Left renal pelvis (tissue), 4 donors: ENCODE results near the gene SOD3. TPM values are rescaled to one million over a fixed set of nuclear protein-coding genes. Genes with fewer than 3 reads are reported as not detected.

Experiments
- DNase-seq, 4 donors: peaks; one replicate each; pipeline ENCODE4 v3.0.0-alpha.2; 2013; ENCODE audit warnings: low read depth in 4 of 4, low spot score in 3 of 4
- polyA plus RNA-seq, 4 donors: library from polyadenylated mRNA; unstranded; fragments of 120-200 nt; gene quantifications; one replicate each; pipeline ENCODE4 v1.2.1, GENCODE V29; 2013; ENCODE audit not compliant: insufficient read length in 4 of 4

Gene SOD3
- polyA plus RNA-seq, 4 donors = 8.2 to 33.7 (median 12.9) TPM

DNA sequence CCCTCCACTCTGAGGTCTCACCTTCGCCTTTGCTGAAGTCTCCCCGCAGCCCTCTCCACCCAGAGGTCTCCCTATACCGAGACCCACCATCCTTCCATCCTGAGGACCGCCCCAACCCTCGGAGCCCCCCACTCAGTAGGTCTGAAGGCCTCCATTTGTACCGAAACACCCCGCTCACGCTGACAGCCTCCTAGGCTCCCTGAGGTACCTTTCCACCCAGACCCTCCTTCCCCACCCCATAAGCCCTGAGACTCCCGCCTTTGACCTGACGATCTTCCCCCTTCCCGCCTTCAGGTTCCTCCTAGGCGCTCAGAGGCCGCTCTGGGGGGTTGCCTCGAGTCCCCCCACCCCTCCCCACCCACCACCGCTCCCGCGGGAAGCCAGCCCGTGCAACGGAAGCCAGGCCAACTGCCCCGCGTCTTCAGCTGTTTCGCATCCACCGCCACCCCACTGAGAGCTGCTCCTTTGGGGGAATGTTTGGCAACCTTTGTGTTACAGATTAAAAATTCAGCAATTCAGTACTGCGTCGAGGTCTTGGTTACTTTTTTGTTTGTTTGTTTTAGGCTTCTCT lies 5.0 kb downstream of the SOD3 start:
- no peak for DNase-seq

DNA sequence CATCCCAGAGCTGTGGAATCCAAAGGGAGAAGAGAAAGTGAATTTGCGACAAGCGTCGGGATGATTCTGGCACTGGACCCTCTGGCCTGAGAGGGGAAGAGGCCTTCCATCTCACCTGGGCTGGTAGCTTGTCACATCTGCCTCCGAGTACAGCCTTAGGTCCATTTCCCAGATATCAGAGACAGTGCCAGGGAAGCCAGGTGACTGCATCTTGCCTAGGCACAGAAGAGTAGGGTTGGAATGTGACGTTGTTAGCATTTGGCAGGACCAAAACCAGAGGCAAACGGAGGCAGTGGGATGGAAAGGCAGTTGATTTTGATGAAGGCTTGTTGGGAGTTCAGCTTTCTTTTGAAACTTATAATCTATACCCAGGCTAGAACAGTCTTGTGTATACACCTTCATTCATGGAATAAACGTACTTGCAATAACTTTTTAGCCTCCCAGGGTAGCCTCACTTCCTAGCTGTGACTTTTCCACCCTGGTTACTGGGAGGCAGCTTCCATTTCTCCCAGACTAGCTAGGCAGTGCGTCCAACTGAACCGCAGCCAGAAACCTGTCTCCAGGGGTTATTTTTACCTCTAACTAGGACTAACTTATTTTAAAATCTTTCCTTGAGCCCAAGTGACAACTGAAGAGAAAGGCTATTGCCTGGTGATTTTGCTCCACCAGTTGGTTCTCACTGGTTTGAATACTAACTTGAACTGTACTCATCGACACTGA lies 5.9 kb downstream of the SOD3 start:
- no peak for DNase-seq

DNA sequence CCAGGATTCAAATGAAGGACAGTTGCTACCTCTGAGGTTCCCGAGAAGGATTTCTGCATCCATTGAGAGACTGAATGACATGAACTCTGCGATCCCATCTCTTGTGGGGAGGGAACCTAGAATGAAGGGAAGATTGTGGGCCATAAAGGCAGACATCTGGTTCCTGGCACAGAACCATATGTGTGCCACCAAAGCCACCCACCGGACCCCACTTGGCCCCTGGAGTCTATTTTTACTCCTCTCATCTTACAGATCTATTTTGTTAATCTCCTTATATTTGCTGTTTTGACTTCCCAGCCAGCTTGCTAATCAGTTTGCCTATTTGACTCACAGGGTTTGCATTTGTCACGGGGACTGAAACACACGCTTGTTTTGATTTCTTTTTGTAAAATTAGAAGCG lies 7.3 kb downstream of the SOD3 start:
- DNase-seq = no peak

DNA sequence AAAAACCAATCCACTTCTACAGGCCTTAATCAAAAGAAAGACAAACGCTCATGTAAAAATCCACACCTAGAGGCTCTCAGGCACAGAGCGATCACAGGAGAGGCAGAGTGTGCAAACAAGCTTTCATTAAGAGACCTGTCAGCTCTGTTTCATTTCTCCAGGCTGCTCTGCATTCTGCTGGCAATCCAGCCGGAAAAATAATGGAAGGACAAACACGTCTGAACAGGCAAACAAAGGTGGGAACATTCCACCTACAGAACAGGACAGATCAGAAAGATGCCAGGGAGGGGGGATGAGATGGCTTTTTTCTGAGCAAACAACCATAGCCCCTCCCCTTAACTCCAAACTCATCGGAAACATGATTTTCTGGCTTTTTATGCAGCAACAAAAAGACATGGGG lies 9.7 kb downstream of the SOD3 start:
- DNase-seq = no peak

DNA sequence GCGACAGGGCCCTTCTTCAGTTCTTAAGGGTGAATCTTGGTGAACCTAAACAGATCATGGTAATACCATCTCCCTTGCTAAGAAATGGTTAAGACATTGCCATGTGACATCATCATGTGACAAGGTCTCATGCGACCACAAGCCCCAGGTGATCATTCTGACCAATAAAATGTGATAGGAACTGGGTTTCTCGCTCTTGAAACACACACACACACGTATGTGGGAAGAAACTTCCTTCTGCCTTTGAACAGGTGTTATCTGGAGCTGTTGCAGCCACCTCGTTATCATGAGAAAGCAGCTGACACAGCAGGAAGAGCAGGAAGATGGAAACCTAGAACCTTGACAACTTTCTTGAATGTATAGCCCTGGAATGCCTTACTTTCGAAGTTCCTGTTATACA lies 10.2 kb downstream of the SOD3 start:
- DNase-seq = no peak

DNA sequence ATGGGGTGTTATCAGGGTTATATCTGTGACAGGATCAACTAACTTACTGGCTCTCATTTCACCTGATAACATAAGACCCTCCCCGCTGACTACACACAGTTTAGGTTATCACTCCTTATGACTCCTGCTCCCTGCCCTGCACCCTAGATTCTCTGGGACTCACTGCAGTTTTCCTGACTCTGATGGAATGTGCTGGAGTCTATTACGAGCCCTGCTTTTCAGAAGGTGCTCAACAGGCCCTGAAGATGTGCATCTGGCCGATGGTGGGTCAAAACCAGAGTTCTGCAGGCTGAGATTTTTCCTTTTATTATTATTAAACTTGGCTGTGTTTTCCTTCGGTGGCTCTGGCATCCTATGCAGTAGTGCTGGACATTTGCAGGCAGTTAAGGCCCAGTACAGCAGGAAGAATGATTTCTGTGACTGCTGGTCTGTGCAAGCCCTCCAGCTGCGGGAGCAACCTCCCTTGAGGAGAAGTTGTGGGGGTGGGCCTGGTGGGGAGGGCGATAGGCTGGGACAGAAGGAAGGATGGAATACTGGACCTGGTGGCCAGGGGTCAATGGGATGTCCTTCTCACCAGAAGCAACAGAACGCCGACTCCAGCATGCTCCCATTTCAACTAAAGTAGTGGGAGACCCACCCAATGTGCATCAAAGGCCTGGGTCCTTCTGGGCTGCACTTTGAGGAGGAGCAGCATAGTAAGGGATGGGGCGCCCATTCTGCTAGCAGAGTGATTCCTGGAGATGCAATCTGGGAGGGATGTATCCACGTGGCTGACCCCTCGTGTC lies 11.0 kb downstream of the SOD3 start:
- no peak for DNase-seq

DNA sequence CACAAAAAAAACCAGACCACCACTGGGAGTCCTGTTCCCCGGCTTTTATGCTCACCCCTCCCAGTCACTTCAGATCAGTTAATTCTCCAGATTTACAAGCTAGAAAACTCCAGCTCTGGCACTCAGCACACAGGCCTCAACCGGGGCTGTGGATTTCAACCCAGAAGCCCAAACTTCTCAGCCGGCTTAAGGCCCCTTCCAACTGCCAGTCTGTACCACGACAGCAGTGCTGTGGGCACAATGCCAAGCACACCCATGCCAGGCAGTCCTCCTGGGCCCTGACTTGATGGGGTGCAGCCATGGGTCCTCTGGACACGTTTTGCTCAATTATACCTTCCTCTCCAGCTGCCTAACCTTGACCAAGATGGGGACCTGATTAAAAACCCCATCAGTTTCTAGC lies 12.2 kb downstream of the SOD3 start:
- DNase-seq = no peak

DNA sequence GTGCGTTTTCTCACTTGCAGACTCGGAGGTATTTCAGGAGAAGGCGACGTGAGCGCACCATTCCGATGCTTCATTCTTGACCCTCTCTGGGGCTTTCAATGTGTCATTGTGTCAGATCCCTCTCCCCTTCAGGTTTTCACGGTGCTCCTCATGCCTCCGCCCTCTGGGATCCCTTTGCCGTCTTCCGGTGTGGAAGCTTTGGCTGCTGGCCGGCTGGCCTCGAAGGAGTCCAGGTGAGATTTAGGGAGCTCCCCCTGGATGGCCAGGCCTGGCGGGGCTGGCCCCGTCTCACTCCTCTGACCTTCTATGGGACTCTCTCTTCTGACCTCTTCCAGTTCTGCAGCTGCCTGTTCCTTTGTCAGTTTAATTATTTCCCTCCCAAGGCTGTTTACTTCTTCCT lies 12.9 kb downstream of the SOD3 start:
- no peak for DNase-seq

DNA sequence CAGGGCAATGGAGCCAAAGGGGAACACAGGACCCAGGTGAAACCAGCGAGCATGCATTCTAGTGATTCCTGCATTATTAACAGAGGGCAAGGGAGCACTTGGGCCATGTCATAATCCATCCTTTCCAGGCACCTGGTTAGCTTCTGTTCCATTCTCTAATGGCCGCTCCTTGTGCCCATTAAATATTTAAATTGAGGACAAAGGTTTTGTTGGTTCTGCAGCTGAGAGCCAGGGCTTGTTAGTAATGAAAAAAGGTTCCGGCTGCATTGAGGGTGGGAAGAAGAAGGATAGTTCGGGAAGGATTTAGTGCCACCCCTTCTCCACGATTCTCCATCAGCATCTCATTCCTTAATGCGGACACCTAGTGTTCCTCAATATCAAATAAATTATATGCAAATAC lies 13.6 kb downstream of the SOD3 start:
- DNase-seq = no peak

DNA sequence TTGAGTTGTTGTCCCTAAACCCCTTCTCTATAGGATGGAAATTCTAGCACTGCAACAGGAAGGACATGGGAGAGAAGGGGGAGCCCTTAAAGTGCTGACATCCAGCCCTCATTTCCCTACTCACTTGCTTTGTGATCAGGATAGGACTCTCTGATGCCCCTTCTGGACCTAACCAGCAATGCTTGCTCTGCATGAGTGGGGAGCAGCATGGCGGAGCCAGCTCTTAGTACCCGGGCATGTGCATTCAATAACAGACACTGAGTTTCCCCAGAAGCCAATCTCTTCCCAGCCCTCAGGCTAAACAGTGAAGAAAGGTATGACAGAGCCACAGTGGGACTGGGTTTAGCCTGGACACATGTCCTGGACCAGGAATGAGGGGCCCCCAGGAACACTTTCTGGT lies 14.0 kb downstream of the SOD3 start:
- no peak for DNase-seq

DNA sequence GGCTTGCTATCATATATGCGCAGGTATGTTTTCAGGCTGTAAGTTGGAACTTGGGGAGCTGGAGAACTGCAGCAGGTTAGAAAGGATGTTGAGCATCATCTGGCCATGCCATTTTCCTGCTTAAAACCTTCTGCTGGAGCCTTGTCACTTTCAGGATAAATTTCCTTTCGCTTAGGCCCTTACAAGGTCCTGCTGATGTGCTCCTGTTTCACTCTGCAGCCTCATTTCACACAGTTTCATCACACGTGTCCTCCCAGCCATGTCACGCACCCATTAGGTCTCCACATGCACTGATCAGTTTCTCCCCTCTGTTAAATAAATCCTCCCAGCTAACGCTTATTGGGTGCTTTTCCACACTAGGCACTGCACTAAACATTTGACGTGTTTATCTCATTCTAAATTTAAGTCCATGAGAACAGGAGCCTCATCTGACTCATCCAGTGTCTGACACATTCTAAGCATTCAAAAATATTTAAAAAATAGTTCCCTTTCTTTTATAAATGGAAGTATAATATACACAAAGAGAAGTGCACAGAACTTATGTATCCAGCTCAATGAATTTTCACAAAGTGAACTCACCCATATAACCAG lies 14.5 kb downstream of the SOD3 start:
- DNase-seq = no peak

DNA sequence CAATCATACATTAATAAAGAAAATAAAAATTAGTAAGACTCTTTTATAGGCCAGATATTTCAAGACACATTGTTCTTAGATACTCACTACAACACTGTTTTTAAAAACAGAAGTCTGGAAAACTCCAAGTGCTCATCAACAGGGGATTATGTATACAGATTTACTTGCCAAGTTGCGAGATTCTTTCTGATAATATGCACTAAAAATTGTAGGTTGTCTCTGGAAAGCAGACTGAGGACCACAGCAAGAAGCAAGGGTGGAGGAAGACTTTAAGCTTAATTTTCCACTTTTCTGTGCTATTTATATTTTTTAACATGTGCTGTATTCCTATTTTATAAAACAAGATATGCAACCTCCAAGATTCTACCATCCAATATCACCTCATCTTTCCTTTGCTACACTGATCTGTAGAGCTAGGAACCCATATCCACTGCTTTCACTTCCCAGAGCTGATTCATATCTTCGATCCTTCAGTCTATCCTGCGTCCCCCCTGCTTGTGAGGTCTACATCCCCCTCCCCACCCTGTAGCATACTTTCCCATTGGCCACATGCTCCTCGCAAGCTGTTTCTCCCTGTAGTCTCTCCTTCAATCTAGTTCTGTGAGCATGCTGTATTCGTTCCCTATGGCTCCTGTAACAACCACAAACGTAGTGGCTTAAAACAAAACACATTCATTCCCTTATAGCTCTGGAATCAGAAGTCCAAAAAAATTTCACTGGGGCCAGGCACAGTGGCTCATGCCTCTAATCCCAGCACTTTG lies 15.7 kb downstream of the SOD3 start:
- DNase-seq = no peak

DNA sequence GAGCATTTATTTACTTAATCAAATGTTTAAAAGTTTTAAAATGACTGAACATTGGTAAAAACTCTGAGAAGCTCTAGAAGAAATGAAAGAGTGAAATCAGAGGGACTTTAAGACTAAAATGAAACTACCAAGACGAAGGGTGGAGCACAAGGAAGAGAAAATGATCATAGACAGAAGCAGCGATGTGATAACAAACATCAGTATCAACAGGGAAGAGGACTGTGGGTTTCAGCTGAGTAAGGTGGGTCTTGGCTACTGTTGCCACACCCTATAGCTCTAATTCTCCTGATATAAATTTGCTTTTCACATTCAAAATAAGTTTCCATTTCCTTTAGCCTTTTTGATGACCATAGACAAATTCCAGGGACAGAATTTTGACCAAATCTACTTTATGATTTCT lies 18.4 kb downstream of the SOD3 start:
- no peak for DNase-seq

DNA sequence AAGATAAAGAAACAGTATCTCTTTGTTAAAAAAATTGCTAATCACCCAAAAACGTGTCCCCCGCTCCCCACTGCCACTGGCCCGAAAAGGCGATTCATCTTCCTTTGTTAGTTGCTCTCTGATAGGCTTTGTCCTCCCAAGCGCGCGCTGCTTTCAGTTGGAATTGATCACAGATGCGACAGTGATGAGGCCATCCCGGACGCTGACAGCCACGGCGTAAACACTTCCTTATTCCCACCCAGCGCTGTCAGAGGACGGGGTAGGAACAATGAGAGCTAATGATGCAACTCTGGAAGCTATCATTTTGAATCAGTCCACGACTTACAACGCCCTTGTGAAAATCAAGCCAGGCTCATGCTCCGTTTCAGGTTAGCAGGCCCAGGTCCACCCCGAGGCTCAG lies 21.4 kb downstream of the SOD3 start:
- DNase-seq = no peak

DNA sequence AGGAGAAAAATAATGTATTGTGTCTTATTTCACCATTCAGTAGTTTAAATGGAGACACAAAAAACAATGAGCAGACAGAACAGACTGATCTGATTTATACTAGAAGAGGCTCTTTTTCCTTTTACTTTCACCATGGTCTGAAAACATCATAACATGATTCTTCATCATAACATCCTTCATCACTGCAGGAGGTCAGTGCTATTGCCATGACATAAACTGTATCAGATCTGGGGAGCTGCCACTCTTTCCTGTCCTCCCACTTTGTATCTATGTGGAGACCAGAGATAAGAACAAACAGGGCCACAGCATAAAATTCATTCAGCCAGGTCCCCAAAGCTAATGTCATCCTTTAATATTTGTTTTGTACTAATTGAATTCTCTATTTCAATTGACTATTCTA lies 25.2 kb downstream of the SOD3 start:
- DNase-seq = no peak

DNA sequence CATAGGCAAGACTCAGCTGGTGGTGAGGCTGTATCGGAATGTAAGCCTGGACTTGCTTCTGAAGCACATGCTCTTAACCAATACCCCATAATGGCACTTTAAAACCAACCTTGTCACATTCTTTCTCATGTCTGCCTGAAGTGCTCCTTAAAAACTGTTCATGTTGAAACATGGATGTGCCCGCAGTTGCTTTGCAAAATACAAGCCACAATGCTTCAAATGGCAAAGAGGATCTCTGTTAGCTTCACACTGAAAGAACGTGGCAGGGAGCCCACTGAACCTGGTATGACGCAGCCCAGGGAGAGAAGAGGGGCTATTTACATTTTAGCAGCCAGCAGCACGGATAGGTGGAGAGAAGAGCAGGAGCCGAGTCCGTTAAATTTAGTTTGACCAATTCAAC lies 29.3 kb downstream of the SOD3 start:
- no peak for DNase-seq

DNA sequence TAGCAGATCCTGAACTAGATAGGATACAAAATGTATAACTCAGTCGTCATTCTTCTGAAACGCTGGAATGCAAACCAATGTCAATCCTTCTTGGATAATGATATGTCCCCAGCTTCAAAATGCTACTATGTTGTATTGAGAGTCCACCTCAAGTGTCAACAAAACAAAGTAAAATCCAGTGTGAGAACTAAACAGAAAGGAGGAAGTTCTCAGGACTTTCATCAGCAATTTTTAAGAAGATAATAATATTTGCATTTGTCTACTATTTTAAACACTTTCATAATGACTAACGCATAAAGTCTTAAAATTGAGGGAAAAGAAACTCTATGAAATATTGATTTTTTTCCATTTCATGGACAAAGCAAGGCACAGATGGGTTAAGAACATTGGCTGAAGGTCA lies 36.3 kb downstream of the SOD3 start:
- no peak for DNase-seq

DNA sequence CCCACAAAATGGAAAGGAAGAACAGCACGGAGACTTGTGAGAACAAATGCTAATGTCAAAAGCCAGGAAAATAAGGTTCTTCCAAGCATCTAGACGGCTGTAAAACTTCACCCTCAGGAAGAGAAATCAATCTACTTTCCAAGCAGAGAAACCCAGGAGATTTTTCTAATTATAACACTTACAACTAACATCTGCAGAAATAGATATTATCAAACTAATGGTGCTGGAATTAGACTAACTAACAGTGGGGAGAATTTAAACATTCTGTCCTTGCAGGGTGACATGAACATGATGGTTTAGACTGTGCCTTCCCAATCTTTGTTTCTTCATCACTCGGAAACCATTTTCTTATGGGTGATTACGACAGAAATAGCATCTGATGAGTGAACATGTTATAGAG lies 40.3 kb downstream of the SOD3 start:
- DNase-seq = no peak

DNA sequence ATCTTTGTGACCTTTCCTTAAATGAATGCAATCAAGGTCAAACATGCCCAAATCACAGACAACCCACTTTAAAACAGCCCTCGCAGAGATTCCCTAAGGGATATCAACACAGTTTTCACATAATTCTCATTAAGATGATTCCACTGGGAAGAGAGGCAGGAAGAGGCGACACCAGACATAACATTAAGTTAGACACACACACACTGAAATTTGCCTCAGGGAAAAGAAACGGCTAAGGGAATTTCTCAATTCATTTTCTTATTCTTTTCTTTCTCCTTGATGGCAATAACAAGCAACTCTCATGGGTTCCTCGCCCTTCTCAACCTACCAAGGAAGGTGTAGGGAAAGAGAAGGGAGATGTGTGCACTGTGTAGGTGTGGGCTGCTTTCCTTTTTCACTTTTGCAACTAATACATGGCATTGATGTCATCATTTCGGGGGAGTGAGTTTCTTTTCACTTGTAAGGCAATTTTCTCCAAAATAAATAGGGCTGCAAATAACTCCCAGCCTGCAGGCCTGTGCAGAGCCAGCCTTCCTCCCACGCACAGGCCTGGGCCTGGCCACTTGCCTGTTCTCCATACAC lies 41.4 kb downstream of the SOD3 start:
- DNase-seq = no peak

DNA sequence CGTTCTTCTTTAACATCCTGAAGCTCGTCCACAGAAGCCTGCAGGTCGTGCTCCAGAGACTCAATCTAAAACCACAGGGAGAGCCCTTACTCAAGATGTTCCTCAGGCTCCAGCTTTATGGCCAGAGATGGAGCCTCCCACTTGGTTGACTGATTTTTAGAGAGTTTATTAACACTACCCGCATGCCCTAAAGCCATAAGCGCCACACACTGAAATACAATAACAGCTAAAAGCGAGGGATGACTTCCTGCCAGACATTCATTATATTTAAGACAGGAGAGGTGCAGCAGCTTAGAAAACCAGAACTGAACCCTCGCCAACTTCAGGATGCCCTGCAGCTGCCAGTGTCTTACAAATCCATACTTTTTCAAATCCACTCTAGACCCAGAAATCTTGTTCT lies 42.0 kb downstream of the SOD3 start:
- DNase-seq = no peak

DNA sequence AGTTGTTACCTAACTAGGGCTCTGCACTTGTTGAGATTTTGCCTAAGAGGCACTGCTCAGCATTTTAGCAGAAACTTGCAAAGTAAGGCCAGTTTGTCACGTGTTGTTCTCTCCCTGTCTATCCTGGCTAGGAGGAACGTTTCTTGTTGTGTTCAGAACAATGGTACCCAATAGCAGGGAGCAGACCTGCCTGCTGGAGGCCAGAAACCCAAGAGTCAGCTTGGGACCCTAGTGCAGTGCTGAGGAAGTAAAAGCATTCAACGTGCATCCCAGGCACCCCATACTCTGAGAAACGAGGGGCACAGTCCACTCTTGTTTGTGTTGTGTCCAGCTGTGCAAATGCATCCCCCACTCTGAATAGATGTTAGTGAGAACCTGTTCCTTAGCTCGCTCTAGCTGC lies 42.4 kb downstream of the SOD3 start:
- DNase-seq = no peak
